ENCODE data around the gene ENDOU. TPM values are rescaled to one million over a fixed set of nuclear protein-coding genes. Genes with fewer than 3 reads are reported as not detected.

Gene ENDOU
- total and polyA plus RNA-seq, 2 donors (not counting 3 experiments of a cell fraction or from before 2014, with no cell fraction given) = not detected

GRCh38 chr12:47754881-47755280 lies 29.6 kb upstream of the ENDOU start:
- H3K79me2 ChIP-seq (ENCODE audit: control insufficient read depth, insufficient read depth, low read length) = peaks cover 37% of the 10 kb centered on the region
- no peak overlapping the region for H3K4me2 ChIP-seq (ENCODE audit: insufficient read depth, low read length)
- H2AFZ ChIP-seq (ENCODE audit: low read depth, low read length) = no peak overlapping the region
- peak overlapping the region; percentile 9 for H3K27ac ChIP-seq (ENCODE audit: insufficient read depth, low read depth, low read length)
- no peaks in the 10 kb centered on the region for H3K9me1 ChIP-seq (replicated peaks; ENCODE audit: control insufficient read depth, extremely low read depth, insufficient read depth, low read length)
- ChIA-PET CTCF (interaction anchor here (0.7 to 8.4 kb wide), 6 partner anchors 12 to 83 kb away, joined by 3 to 191 read pairs (median 8); no protein-coding TSS in a partner anchor), POLR2A (interaction anchor here (0.6 kb wide), 1 partner anchor 1108 kb away, joined by 9 read pairs; no protein-coding TSS in a partner anchor)
- no peaks in the 10 kb centered on the region for H3K27me3 ChIP-seq (ENCODE audit: control insufficient read depth in 2 of 2, insufficient read depth in 2 of 2, low read length in 2 of 2)
- dilution Hi-C loops (cut with MboI; ENCODE audit: extremely low pct_ligation_motif_present, low sequenced_read_pairs) (no loop called here), intact Hi-C loops (cut with micrococcal nuclease) (loop anchor here (5.0 kb wide), 1 partner anchor 962 kb away; the partner anchor contains the start of gene CCNT1)
- H3K4me1 ChIP-seq (ENCODE audit: control insufficient read depth, extremely low read depth, insufficient read depth, low read length) = peaks cover 62% of the 10 kb centered on the region
- DNase-seq (ENCODE audit: low read depth, low spot score) = no peak
- FAIRE-seq = no peak
- BruUV-seq (replicated peaks) = no TSS peak
- no peaks in the 10 kb centered on the region for H4K20me1 ChIP-seq (replicated peaks; ENCODE audit: control insufficient read depth, extremely low read depth, insufficient read depth, low read length)
- H3K9me3 ChIP-seq (replicated peaks; ENCODE audit: control insufficient read depth, insufficient read depth, low read length) = no peaks in the 10 kb centered on the region
- H3K36me3 ChIP-seq (ENCODE audit: control insufficient read depth in 2 of 2, extremely low read depth in 1 of 2, insufficient read depth in 2 of 2, low read length in 2 of 2) = peaks cover under 1 to 20% of the 10 kb centered on the region in 2 experiments
- no peak for TF ChIP-seq FOS (IDR thresholded peaks at IDR 0.05; ENCODE audit: borderline replicate concordance, insufficient read depth, low read length)
- TF ChIP-seq POLR2A (IDR thresholded peaks at IDR 0.05; ENCODE audit: low read depth, low read length) = no peak
- no peak for TF ChIP-seq POLR2AphosphoS5 (IDR thresholded peaks at IDR 0.05; ENCODE audit: insufficient read depth, low read depth, low read length)
- no peak for TF ChIP-seq JUN (IDR thresholded peaks at IDR 0.05; ENCODE audit: borderline replicate concordance, insufficient read depth, insufficient read length, low read depth)
- TF ChIP-seq GATA2 (IDR thresholded peaks at IDR 0.05; ENCODE audit: insufficient read depth, insufficient read length, low read depth, low read length) = no peak
- TF ChIP-seq EZH2 (IDR thresholded peaks at IDR 0.05; ENCODE audit: borderline replicate concordance, low read depth, low read length, severe bottlenecking) = no peak
- TF ChIP-seq CTCF (IDR thresholded peaks at IDR 0.05; ENCODE audit: extremely low read depth in 1 of 2, insufficient read depth in 1 of 2, low read depth in 1 of 2, low read length in 2 of 2) = no peak
- no peak for TF ChIP-seq MAX (IDR thresholded peaks at IDR 0.05; ENCODE audit: insufficient read depth, insufficient read length)
- no peak for TF ChIP-seq MYC (IDR thresholded peaks at IDR 0.05; ENCODE audit: low read depth, low read length)
- no peak overlapping the region for H3K9ac ChIP-seq (replicated peaks; ENCODE audit: extremely low read depth, insufficient read depth, low read length)
- no peak overlapping the region for H3K4me3 ChIP-seq (replicated peaks in 1 of 3; ENCODE audit: insufficient read depth in 1 of 3, low read depth in 1 of 3, low read length in 3 of 3)

All from endothelial cell of umbilical vein (primary cell).